GM12875 (cell line): ENCODE results near the gene RRP1B.

Experiments
- H3K4me3 ChIP-seq: one replicate; pipeline ENCODE4 v1.5.1; 2011; ENCODE audit warnings: low read depth, low read length, control low read depth
- CTCF ChIP-seq: IDR thresholded peaks from 2 replicates; pipeline ENCODE4 v1.5.1; 2011; ENCODE audit warnings: low read depth, mild to moderate bottlenecking, control low read depth, inconsistent platforms, low read length, moderate library complexity, borderline replicate concordance; ENCODE audit not compliant: insufficient read depth

Gene RRP1B

DNA sequence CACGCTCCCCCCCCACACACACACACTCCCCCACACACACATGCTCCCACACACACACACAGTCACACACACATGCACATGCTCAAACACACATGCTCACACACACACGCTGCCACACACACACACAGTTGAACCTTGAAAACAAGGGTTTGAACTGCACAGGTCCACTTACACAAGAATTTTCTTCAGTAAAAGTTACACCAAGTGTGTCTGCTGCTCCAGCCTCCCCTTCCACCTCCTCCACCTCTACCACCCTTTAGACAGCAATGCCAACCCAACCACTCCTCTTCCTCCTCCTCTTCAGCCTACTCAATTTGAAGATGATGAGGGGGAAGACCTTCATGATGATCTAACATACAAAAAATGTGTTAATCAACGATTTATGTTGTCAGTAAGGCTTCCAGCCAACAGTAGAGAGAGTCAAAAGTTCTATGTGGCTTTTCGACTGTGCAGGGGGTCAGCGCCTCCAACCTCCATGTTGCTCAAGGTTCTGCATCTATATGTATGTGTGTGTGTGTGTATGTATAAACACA lies 26.9 kb upstream of the RRP1B start:
- no peak for TF ChIP-seq CTCF
- H3K4me3 ChIP-seq = no peak overlapping the region

DNA sequence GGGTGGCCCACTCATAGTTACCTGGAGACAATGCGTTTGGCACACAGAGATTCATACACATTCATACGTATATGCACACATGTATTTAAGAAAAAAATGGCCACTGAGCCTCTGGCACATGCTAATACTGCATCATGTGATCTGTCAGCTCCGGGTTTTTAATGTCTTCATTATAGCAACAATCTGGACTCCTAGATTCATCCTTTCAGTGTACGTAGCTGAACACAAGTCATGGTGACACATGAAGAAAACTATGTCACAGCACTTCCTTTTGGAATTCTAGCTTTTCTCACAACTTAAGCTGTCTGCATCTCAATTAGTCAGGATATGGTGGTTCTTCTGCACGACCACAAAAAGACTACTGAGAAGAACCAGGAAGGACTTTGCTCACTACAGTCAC lies 24.7 kb upstream of the RRP1B start:
- no peak overlapping the region for H3K4me3 ChIP-seq
- TF ChIP-seq CTCF = no peak

GRCh38 chr21:43635436-43635835 lies 23.9 kb upstream of the RRP1B start:
- no peak for TF ChIP-seq CTCF
- no peak overlapping the region for H3K4me3 ChIP-seq

DNA sequence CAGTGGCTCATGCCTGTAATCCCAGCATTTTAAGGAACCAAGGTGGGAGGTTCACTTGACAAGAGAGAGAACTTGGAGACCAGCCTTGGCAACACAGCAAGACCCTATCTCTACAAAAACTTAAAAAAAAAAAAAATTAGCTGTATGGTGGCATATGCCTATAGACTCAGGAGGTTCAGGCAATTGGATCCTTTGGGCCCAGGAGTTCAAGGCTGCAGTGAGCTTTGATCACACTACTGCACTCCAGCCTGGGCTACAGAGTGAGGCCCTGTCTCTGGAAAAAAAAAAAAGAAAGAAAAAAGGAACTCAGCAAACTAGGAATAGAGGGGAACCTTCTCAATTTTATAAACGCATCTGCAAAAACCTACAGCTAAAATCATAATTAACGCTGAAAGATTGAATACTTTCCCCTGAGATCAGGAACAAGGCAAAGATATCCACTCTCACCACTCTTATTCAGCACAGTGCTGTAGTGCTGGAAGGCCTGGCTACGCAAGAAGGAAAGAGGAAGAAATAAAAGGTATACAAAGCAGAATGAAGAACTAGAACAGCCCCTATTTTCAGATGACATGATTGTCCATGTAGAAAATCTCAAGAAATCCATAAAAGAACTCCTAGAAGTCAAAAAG lies 21.7 kb upstream of the RRP1B start:
- no peak for TF ChIP-seq CTCF
- no peak overlapping the region for H3K4me3 ChIP-seq

GRCh38 chr21:43639470-43640353 lies 19.6 kb upstream of the RRP1B start:
- no peak for TF ChIP-seq CTCF
- no peak overlapping the region for H3K4me3 ChIP-seq

- no peak for TF ChIP-seq CTCF
- H3K4me3 ChIP-seq = no peak overlapping the region
Measured at GRCh38 chr21:43640400-43640799, 19.0 kb upstream of the RRP1B start.
